H1 (cell line): ENCODE results near the gene ATAD3B. TPM values are rescaled to one million over a fixed set of nuclear protein-coding genes. Genes with fewer than 3 reads are reported as not detected.
A peak's percentile ranks its signal among the peaks of the same experiment; 100 is the strongest.

Experiments
- CTCF ChIA-PET: fragments of 300-600 bp; sonication (Branson Sonifier 250); formaldehyde crosslinking; loops from one replicate; lab custom pipeline; 2021; ENCODE audit not compliant: partially characterized antibody; lab: Charles Lee
- POLR2A ChIA-PET: fragments of 300-600 bp; sonication (Branson Sonifier 250); formaldehyde crosslinking; loops from one replicate; lab custom pipeline; 2021; ENCODE audit warnings: inconsistent platforms; ENCODE audit not compliant: partially characterized antibody; lab: Charles Lee
- DNase-seq, 2 experiments: peaks; one replicate each; pipeline versions ENCODE4 v3.0.0 to v3.0.0-alpha.2; 2010 to 2022; ENCODE audit warnings: low spot score in 2 of 2, low read depth in 1 of 2, mixed read lengths in 1 of 2
- FAIRE-seq: peaks from 2 replicates; lab custom pipeline; 2011; peaks lifted over from hg19 to GRCh38; lab: Jason Lieb, UNC
- H2AFZ ChIP-seq: 2 replicates; pipeline ENCODE4 v1.8.1; 2012; ENCODE audit warnings: low read length, inconsistent platforms
- H2AK5ac ChIP-seq: 2 replicates; pipeline ENCODE4 v1.6.1; 2013; ENCODE audit warnings: low read depth, low read length
- H2BK120ac ChIP-seq: replicated peaks from 2 replicates; pipeline ENCODE3; 2013; ENCODE audit warnings: low read depth, low read length, inconsistent platforms
- H2BK12ac ChIP-seq: 2 replicates; pipeline ENCODE4 v1.6.1; 2013; ENCODE audit warnings: low read depth, low read length
- H2BK15ac ChIP-seq: 2 replicates; pipeline ENCODE4 v1.6.1; 2013; ENCODE audit warnings: low read length
- H2BK20ac ChIP-seq: 2 replicates; pipeline ENCODE4 v1.6.1; 2013; ENCODE audit warnings: low read length
- H2BK5ac ChIP-seq: 2 replicates; pipeline ENCODE4 v1.6.1; 2013; ENCODE audit warnings: low read depth, low read length
- H3K14ac ChIP-seq: 2 replicates; pipeline ENCODE4 v1.6.1; 2013; ENCODE audit warnings: inconsistent platforms; ENCODE audit not compliant: insufficient read length
- H3K18ac ChIP-seq: 2 replicates; pipeline ENCODE4 v1.6.1; 2013; ENCODE audit warnings: low read length; ENCODE audit errors: extremely low read depth
- H3K23ac ChIP-seq: 2 replicates; pipeline ENCODE4 v1.6.1; 2013; ENCODE audit warnings: inconsistent platforms; ENCODE audit not compliant: insufficient read length
- H3K23me2 ChIP-seq: 2 replicates; pipeline ENCODE4 v1.6.1; 2013; ENCODE audit warnings: low read depth, low read length
- H3K27ac ChIP-seq: 2 replicates; pipeline ENCODE4 v1.6.1; 2011; ENCODE audit warnings: low read depth, low read length, inconsistent platforms
- H3K27me3 ChIP-seq, 4 experiments: replicated peaks in 1 of 4; 1 replicate in 1 of 4; 2 replicates in 3 of 4; pipeline versions ENCODE4 v1.6.1 to v1.8.1; 2011 to 2013; ENCODE audit warnings: low read length in 3 of 4, mild to moderate bottlenecking in 3 of 4, inconsistent platforms in 2 of 4, mixed read lengths in 2 of 4, moderate library complexity in 1 of 4; ENCODE audit not compliant: control insufficient read depth in 3 of 4, insufficient read depth in 3 of 4; ENCODE audit errors: extremely low read depth in 1 of 4
- H3K36me3 ChIP-seq, 4 experiments: 2 replicates each; pipeline versions ENCODE4 v1.6.1 to v1.8.1; 2011 to 2013; ENCODE audit warnings: mild to moderate bottlenecking in 4 of 4, low read length in 3 of 4, moderate library complexity in 2 of 4, control low read depth in 1 of 4, inconsistent platforms in 1 of 4; ENCODE audit not compliant: insufficient read depth in 4 of 4, control insufficient read depth in 2 of 4
- H3K4ac ChIP-seq: replicated peaks from 2 replicates; pipeline ENCODE3; 2013; ENCODE audit warnings: low read length, low read depth, mixed read lengths, inconsistent platforms; ENCODE audit not compliant: insufficient read length
- H3K4me1 ChIP-seq, 4 experiments: replicated peaks in 1 of 4; 1 replicate in 1 of 4; 2 replicates in 3 of 4; pipeline versions ENCODE4 v1.6.1 to v1.8.1; 2011 to 2013; ENCODE audit warnings: low read length in 3 of 4, inconsistent platforms in 2 of 4, mixed read lengths in 1 of 4; ENCODE audit not compliant: insufficient read depth in 4 of 4, control insufficient read depth in 3 of 4
- H3K4me2 ChIP-seq, 2 experiments: 2 replicates each; pipeline versions ENCODE4 v1.6.1 to v1.8.1; 2011 to 2013; ENCODE audit warnings: low read depth in 2 of 2, low read length in 2 of 2, control low read depth in 1 of 2, inconsistent platforms in 1 of 2, mild to moderate bottlenecking in 1 of 2; ENCODE audit not compliant: insufficient read depth in 1 of 2
- H3K4me3 ChIP-seq, 4 experiments: fragments of 200-600, 300-600 bp in 1 of 4; sonication (generic), shearing (Covaris generic), sonication (Bioruptor Twin) in 1 of 4; 2 replicates each; pipeline versions ENCODE4 v1.5.1 to v1.8.1; 2011 to 2016; ENCODE audit warnings: low read length in 4 of 4, low read depth in 3 of 4, control low read depth in 2 of 4, inconsistent platforms in 2 of 4, mild to moderate bottlenecking in 2 of 4, mixed read lengths in 1 of 4, moderate library complexity in 1 of 4; ENCODE audit not compliant: insufficient read depth in 2 of 4; ENCODE audit errors: extremely low read depth in 1 of 4
- H3K56ac ChIP-seq: replicated peaks from 2 replicates; pipeline ENCODE3; 2013; ENCODE audit warnings: low read depth, mild to moderate bottlenecking, mixed read lengths, low read length, inconsistent platforms; ENCODE audit not compliant: insufficient read length
- H3K79me1 ChIP-seq: 2 replicates; pipeline ENCODE4 v1.6.1; 2013; ENCODE audit warnings: low read depth, low read length, control low read depth
- H3K79me2 ChIP-seq, 2 experiments: 2 replicates each; pipeline versions ENCODE4 v1.6.1 to v1.8.1; 2012 to 2013; ENCODE audit warnings: low read length in 2 of 2, mild to moderate bottlenecking in 2 of 2, inconsistent platforms in 1 of 2; ENCODE audit not compliant: insufficient read depth in 2 of 2, control insufficient read depth in 1 of 2
- H3K9ac ChIP-seq, 4 experiments: replicated peaks in 1 of 4; 1 replicate in 1 of 4; 2 replicates in 3 of 4; pipeline versions ENCODE4 v1.6.1 to v1.8.1; 2011 to 2013; ENCODE audit warnings: low read depth in 3 of 4, low read length in 3 of 4, control low read depth in 2 of 4, mild to moderate bottlenecking in 2 of 4, moderate library complexity in 2 of 4, inconsistent platforms in 1 of 4; ENCODE audit errors: extremely low read depth in 1 of 4
- H3K9me3 ChIP-seq, 2 experiments: 2 replicates each; pipeline versions ENCODE4 v1.6.1 to v1.8.1; 2012 to 2013; ENCODE audit warnings: mild to moderate bottlenecking in 2 of 2, moderate library complexity in 2 of 2, control low read depth in 1 of 2, inconsistent platforms in 1 of 2, low read depth in 1 of 2, low read length in 1 of 2, mixed read lengths in 1 of 2; ENCODE audit not compliant: insufficient read depth in 2 of 2
- H4K20me1 ChIP-seq, 2 experiments: replicated peaks in 1 of 2; 2 replicates each; pipeline versions ENCODE3 to v1.8.1; 2011 to 2013; ENCODE audit warnings: inconsistent platforms in 2 of 2, low read length in 2 of 2, mild to moderate bottlenecking in 1 of 2; ENCODE audit not compliant: insufficient read depth in 2 of 2, control insufficient read depth in 1 of 2
- H4K5ac ChIP-seq: 2 replicates; pipeline ENCODE4 v1.6.1; 2013; ENCODE audit warnings: low read length, low read depth, mixed read lengths, inconsistent platforms; ENCODE audit not compliant: insufficient read length
- H4K8ac ChIP-seq: 2 replicates; pipeline ENCODE4 v1.8.0; 2013; ENCODE audit warnings: mild to moderate bottlenecking, moderate library complexity, low read length, inconsistent platforms; ENCODE audit not compliant: insufficient read depth; ENCODE audit errors: extremely low read depth
- H4K91ac ChIP-seq: replicated peaks from 2 replicates; pipeline ENCODE3; 2013; ENCODE audit warnings: low read length, mixed read lengths, inconsistent platforms; ENCODE audit not compliant: insufficient read length
- BCL11A ChIP-seq, 2 experiments: IDR thresholded peaks; one replicate each; pipeline ENCODE4 v1.6.1; 2011; ENCODE audit warnings: low read depth in 2 of 2, low read length in 2 of 2, mild to moderate bottlenecking in 2 of 2
- CBX5 ChIP-seq: fragments of 300-800, 300-1000 bp; sonication (generic); IDR thresholded peaks from 2 replicates; pipeline ENCODE4 v1.7.1; 2016; ENCODE audit warnings: antibody characterized with exemption, low read length, low read depth
- CBX8 ChIP-seq: fragments of 300-800, 300-1000 bp; sonication (generic); IDR thresholded peaks from 2 replicates; pipeline ENCODE4 v1.7.1; 2016; ENCODE audit warnings: low read depth, low read length, borderline replicate concordance
- EP300 ChIP-seq, 2 experiments: IDR thresholded peaks; 1 replicate in 1 of 2; 2 replicates in 1 of 2; pipeline ENCODE4 v1.6.1; 2011 to 2012; ENCODE audit warnings: low read depth in 2 of 2, low read length in 2 of 2, mild to moderate bottlenecking in 2 of 2, borderline replicate concordance in 1 of 2, inconsistent platforms in 1 of 2, moderate library complexity in 1 of 2
- EZH2 ChIP-seq: fragments of 200-600 bp; sonication (generic); IDR thresholded peaks from 2 replicates; pipeline ENCODE4 v1.7.1; 2012; ENCODE audit warnings: low read depth, mild to moderate bottlenecking, moderate library complexity, low read length, inconsistent platforms; ENCODE audit not compliant: severe bottlenecking
- NANOG ChIP-seq: IDR thresholded peaks from 2 replicates; pipeline ENCODE4 v1.6.1; 2011; ENCODE audit warnings: low read length, low read depth, mild to moderate bottlenecking, inconsistent platforms; ENCODE audit not compliant: insufficient read depth, poor library complexity, severe bottlenecking
- RFX5 ChIP-seq: IDR thresholded peaks from 2 replicates; pipeline ENCODE4 v1.6.1; 2011; ENCODE audit warnings: low read depth, low read length, improper control_type of control experiment, borderline replicate concordance
- SUZ12 ChIP-seq: fragments of 200-600 bp; sonication (generic); IDR thresholded peaks from 2 replicates; pipeline ENCODE4 v1.6.1; 2012; ENCODE audit warnings: mild to moderate bottlenecking, inconsistent platforms, low read length, moderate library complexity, mixed read lengths
- TAF1 ChIP-seq: IDR thresholded peaks from 2 replicates; pipeline ENCODE4 v1.6.1; 2011; ENCODE audit warnings: mild to moderate bottlenecking, low read depth, low read length
- TAF7 ChIP-seq: optimal IDR thresholded peaks from 2 replicates; pipeline ENCODE3; 2011; ENCODE audit warnings: low read depth, mild to moderate bottlenecking, inconsistent platforms, low read length, moderate library complexity, borderline replicate concordance
- WGBS, 2 experiments: shearing (Covaris generic) in 1 of 2; methylation state at CpG; one replicate each; pipeline versions ENCODE4 v1.1.6 to v1.1.7; 2013 to 2015; ENCODE audit warnings: low lambda C conversion rate in 2 of 2, mixed read lengths in 2 of 2, inconsistent platforms in 1 of 2, low coverage in 1 of 2, missing lambda C conversion rate in 1 of 2; ENCODE audit not compliant: insufficient replicate concordance in 2 of 2, insufficient coverage in 1 of 2, insufficient read length in 1 of 2; ENCODE audit errors: extremely low coverage in 1 of 2, missing lambda C conversion rate in 1 of 2; 5-methylcytosine and 5-hydroxymethylcytosine counted together
- polyA plus RNA-seq, 7 experiments: library from polyadenylated mRNA; depleted of rRNA in 3 of 7; stranded (reverse) in 5 of 7; unstranded in 2 of 7; fragments of >200 nt in 5 of 7; fragments of 200-250 nt in 2 of 7; gene quantifications; 1 replicate in 5 of 7; 2 replicates in 1 of 7; 4 replicates in 1 of 7; pipeline versions ENCODE4 v1.2.1 to v1.2.3, GENCODE V29; 2011 to 2013; ENCODE audit warnings: missing spikeins in 2 of 7, mixed read lengths in 2 of 7
- total RNA-seq: library from RNA; stranded (reverse); fragmentation: NEBNext Ultra II Directional; extraction: Animal tissue kit (Norgen Biotek cat#: 25700); gene quantifications from 2 replicates; pipeline ENCODE4 v1.2.1, GENCODE V29; 2021

Gene ATAD3B
- total and polyA plus RNA-seq, 2 of the 8 experiments (the other 6 are each of a cell fraction or from before 2014, with no cell fraction given), result 31.3 to 63.0 TPM

- no peaks in the 10 kb centered on the region for H3K79me1 ChIP-seq
- no peak for DNase-seq
- no peak for TF ChIP-seq TAF1
- no peak for TF ChIP-seq CBX5
- TF ChIP-seq BCL11A (IDR thresholded peaks at IDR 0.05; ENCODE audit: low read depth in 2 of 2, low read length in 2 of 2), result no peak
- TF ChIP-seq EZH2, result no peak
- no peak for TF ChIP-seq EP300 (IDR thresholded peaks at IDR 0.05; ENCODE audit: borderline replicate concordance in 1 of 2, low read depth in 2 of 2, low read length in 2 of 2)
- no peak for TF ChIP-seq SUZ12
- TF ChIP-seq CBX8, result no peak
- no peak for TF ChIP-seq RFX5
- TF ChIP-seq TAF7, result no peak
- TF ChIP-seq NANOG, result no peak
These were observed 40.3 kb upstream of the ATAD3B start for GRCh38 chr1:1430992-1431844.

More at GRCh38 chr1:1430992-1431844, 40.3 kb upstream of the ATAD3B start:
- H2BK120ac ChIP-seq, result peak overlapping the region; percentile 73
- H3K23ac ChIP-seq, result no peak overlapping the region
- H3K18ac ChIP-seq, result peak overlapping the region; percentile 75
- no peak overlapping the region for H3K56ac ChIP-seq
- no peak overlapping the region for H3K4me3 ChIP-seq
- H3K79me2 ChIP-seq, result peaks cover 0 to 1% of the 10 kb centered on the region in 2 experiments; a peak in 1 of 4 replicates
- H2BK20ac ChIP-seq, result no peak overlapping the region
- H3K9me3 ChIP-seq, result peaks cover 0 to 3% of the 10 kb centered on the region in 2 experiments; a peak in 1 of 4 replicates
- no peaks in the 10 kb centered on the region for H4K20me1 ChIP-seq
- peak overlapping the region; percentile 82 for H3K4ac ChIP-seq
- no peak overlapping the region for H3K9ac ChIP-seq
- H4K8ac ChIP-seq, result peak overlapping the region; percentile 57; the same call in 1 of the 2 replicates
- H3K27ac ChIP-seq, result no peak overlapping the region
- H3K4me2 ChIP-seq, result no peak overlapping the region
- H2BK12ac ChIP-seq, result peak overlapping the region; percentile 97; the same call in 1 of the 2 replicates
- peaks cover 0 to 58% (median 43%) of the 10 kb centered on the region in 4 experiments; a peak in 6 of 7 replicates for H3K4me1 ChIP-seq
- no peaks in the 10 kb centered on the region for H3K27me3 ChIP-seq
- H4K5ac ChIP-seq, result peak overlapping the region; percentile 40
- H2BK5ac ChIP-seq, result peak overlapping the region; percentile 95; the same call in 1 of the 2 replicates
- ChIA-PET CTCF (interaction anchor here (0.7 to 4.4 kb wide), 8 partner anchors 9 to 86 kb away, joined by 3 to 36 read pairs (median 4); no protein-coding TSS in a partner anchor), POLR2A (interaction anchor here (0.7 to 22.9 kb wide), 11 partner anchors 8 to 144 kb away, joined by 3 to 515 read pairs (median 3); partner anchors contain the start of genes ANKRD65, CCNL2 and MRPL20)
- 0 out of 2 replicates have a peak overlapping the region, but pooled peaks have one; percentile 88 for H2BK15ac ChIP-seq
- H3K14ac ChIP-seq, result no peak overlapping the region
- no peak overlapping the region for H2AFZ ChIP-seq
- H3K23me2 ChIP-seq, result peaks cover 20% of the 10 kb centered on the region; the same call in 1 of the 2 replicates
- no peak for FAIRE-seq
- no peak overlapping the region for H2AK5ac ChIP-seq
- H4K91ac ChIP-seq, result peak overlapping the region; percentile 79
- no peaks in the 10 kb centered on the region; a peak in 1 of 8 replicates for H3K36me3 ChIP-seq
- 84% methylated on average over 14 of the region's 18 CpGs; no CpG with 5 or more reads in 1 of the 2 experiments for WGBS, 2 experiments
